ENCODE results near the gene CRTC1.
"Not testable (repeated sequence)": the region's sequence is repeated elsewhere in the genome, so short reads cannot be mapped to it uniquely, and the experiment has no call there.

The CRTC1 gene

DNA sequence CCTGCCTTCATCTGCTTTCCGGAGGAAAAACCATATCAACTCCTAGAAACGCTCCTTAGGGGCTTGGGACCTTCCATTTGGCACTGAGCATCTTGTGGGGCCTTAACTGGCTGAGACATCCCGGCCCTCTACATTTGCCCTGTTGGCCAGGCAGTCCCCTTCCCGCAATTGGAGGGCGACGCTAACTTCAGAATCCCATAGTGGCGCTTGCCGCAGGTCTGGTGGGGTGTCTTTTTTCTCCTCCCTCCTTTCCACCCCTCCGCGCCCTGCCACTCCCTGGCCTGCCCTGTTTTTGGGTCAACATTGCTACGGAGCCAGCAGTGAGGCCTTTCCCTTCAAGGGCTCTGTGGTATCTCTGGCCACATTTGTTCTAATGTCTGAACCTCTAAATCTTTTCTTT is 13.6 kb upstream of the CRTC1 start:
- no peak for DNase-seq

DNA sequence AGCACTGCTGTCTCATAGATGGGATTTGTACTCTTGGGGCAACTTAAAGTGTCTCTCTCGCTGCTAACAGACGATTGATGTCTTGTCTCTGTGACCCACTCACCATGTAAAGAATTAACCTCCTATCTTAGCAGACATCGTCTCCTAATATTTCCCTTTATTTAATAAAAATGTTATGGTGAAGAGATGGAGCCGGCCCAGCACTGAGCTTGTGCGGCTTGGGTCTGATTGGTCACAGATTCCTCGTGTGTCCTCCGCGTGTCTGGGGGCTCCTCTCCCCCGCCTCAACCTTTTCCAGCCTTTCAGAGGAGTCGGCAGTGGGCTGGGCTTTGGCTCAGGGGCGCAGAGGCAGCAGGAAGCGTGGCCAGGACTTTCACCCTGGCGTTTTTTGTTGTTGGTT is 13.2 kb upstream of the CRTC1 start:
- peak; percentile 39 for DNase-seq

DNA sequence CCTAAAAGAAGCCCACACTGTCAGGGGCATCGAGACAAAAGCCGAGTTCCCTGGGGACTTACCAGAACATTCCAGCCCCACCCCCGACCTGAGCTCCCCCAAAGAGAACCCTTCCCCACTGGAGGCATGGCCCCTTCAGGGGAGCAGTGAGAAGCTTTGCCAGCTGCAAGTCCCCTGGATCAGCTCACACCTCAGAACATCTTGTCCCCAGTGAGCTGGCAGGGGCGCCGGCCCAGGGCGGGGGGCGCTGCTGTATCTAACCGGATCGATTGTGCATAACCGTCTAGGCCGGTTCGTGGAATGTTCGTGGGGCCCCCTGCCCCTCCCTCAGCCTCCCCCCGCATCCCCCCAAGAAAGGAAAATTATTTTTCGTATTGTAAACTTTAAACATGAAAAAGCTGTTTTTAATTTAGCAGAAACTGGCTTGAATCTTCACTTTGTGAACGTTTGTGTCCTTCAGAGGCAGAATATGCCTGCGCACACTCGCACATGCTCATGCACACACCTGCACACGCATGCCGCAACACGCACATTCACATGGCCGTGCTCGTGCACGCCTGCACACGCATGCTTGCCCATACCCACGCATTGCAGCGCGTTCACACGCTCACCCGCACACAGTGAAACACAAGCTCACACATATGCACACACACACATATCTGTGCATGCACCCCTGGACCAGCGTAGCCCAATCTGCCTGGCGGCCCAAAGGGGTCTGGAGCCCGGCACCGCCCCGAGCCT is 12.0 kb upstream of the CRTC1 start:
- peak; percentile 35 for DNase-seq

DNA sequence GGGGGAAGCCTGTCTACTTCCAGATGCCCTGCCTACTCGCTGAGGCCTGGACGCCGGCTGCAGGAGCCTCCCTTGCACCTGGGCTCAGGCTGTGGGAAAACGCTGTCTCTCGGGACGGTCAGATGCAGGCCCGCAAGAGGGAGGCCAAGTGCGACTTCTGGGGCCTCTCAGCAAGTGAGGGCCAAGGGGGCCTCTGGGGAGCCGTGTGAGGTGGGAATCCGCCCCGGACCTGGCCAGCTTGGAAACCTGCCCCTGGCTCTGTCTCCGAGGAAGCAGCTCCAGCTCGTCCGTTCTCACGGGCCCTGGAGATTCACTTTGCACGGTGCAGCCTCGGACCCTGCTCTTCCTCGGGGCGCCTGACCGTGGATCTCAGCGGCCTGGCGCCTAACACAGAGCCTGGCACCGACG is 11.4 kb upstream of the CRTC1 start:
- DNase-seq: no peak

DNA sequence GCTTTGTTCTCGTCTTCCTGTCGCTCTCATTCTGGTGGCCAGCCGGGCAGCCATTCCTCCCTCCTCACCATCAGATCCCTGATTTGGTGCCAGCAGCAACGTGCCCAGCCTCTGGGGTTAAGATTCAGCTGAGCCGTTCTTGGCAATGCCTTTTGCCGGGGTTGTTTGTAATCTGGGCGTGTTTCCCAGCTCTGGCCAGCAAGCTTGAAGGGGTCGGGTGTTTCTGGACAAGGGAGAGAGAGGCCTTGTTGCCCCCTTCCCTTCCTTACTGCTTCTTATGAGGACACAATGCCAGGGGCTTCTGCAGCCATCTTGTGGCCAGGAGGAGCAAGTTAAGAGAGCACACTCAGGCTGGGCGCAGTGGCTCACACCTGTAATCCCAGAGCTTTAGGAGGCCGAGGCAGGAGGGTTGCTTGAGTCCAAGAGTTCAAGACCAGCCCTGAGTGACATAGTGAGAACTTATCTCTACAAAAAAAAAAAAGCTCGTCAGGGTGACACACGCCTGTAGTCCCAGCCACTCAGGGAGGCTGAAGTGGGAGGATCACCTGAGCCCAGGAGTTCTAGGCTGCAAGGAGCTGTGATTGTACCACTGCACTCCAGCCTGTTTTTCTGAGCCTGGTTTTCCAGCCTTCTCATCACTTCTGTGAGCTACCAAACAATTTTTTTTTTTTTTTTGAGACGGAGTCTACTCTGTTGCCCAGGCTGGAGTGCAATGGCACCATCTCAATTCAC is 10.7 kb upstream of the CRTC1 start:
- no peak for DNase-seq

DNA sequence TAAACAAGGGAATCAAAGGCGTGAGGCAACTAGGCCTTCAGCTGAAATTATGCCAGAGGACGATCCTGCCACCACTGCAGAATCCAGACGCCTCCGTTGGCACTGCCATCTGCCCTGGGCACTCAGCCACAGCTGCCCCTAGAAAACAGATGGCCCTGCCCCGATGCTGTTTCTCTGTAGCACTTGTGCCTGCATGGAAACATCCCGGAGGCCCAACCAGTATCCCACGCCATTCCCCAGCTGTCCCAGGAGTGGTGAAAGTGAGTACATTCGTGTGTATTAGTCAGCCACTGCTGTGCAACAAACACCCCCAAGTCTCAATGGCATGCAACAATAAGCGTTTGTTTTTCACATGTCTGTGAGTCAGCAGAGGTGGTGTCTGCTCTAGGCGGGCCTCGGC is 8.9 kb upstream of the CRTC1 start:
- DNase-seq: no peak

DNA sequence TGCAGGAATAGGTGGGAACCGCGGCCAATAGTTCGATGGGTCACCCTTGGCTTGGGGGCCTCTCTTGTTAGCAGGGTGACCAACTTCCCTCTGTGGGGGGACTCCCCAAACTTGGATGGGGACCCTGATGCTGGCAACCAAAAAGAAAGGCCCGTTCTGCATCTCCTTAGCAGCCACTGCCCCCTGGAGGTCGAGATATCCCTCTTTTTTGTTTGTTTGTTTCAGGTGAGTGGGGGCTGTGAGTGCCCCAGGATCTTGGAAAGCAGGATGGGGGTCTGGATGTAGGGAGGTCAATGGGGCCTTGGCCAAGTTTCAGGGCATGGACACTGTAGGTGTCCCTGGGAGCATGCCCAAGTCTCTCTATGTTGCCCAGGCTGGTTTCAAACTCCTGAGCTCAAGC is 7.7 kb upstream of the CRTC1 start:
- no peak for DNase-seq

DNA sequence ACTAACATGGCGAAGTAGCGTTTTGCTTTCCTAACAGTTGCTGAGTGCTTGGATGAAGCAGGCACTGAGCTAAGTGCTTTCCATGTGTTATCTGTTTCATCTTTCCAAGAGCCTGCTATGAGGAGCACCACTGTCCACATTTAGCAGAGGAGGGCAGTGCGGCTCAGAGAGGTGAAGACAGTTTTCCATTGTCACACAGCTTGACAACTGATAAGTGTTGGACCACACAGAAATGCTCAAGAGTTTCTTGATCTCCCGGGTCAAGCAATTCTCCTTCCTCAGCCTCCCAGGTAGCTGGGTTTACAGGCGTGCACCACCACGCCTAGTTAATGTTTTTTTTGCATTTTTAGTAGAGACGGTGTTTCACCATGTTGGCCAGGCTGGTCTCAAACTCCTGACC is 6.8 kb upstream of the CRTC1 start:
- DNase-seq: no peak

DNA sequence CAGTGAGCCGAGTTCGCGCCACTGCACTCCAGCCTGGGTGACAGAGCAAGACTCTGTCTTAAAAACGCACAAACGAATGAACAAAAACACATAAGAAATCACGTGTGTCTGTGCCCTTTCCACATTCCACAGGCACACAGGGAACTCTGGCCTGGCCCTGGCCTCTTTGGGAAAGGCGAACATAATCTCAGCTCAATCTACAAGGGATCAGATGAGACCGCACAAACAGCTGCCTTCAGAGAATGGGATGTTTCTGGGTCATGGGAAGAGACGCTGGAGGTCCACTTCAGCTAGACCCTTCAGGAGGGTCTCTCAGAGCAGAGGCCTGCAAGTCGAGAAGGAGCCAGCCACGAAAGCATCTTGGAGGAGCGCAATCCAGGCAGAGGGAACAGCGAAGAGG is 6.3 kb upstream of the CRTC1 start:
- DNase-seq: peak; percentile 29

DNA sequence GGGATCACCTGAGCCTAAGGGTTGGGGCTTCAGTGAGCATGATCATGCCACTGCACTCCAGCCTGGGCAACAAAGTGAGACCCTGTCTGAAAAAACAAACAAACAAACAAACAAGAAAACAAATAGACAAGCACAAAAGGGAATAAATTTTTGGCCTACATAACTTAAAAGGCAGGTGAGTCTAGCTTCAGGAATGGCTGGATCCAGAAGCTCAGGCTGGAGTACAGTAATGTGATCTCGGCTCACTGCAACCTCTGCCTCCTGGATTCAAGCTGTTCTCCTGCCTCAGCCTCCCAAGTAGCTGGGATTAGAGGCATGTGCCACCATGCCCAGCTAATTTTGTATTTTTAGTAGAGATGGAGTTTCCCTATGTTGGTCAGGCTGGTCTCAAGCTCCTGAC is 3.3 kb upstream of the CRTC1 start:
- DNase-seq: not testable (repeated sequence)

DNA sequence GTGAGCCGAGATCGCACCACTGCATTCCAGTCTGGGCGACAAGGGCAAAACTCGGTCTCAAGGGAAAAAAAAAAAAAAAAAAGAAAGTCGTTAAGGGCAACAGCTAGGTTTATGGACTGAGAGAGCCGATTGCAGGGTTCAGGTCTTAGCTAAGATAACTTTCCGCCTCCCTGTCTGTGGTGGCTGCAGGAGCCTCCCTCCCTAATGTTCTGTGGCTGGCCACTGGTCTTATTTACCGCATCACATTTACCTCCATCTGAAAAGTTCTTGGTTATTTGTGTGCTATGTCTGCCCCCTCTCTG is 722 bp upstream of the CRTC1 start:
- no peak for DNase-seq

DNA sequence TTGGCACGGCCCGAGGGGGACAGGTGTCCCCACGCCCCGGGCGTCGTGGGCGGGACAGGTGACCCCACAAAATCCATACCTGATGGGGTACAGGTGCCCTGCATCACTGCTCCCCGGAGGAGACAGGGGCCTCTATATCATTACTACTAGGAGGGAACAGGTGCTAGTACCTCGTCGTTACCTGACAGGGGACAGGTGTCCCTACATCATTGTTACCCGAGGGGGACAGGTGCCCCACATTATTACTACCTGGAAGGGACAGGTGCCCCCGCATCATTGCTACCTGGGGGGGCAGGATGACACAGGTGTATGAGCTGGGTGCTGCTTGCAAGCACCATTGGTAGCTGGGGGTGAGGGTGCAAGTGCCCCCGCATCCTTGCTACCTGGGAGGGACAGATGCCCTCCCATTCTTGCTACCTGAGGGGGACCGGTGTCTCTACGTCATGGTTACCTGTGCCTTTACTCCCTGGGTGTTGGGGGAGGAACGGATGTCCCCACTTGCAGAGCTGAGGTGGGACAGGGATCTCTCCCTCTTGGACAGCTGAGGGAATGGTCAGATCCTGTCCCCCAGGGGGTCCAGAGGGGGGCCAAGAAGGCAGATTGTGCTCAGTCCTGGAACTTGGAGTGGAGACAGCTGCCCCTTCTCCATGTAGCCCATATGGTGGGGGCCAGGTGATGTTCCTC is 620 bp downstream of the CRTC1 start:
- no peak for DNase-seq

DNA sequence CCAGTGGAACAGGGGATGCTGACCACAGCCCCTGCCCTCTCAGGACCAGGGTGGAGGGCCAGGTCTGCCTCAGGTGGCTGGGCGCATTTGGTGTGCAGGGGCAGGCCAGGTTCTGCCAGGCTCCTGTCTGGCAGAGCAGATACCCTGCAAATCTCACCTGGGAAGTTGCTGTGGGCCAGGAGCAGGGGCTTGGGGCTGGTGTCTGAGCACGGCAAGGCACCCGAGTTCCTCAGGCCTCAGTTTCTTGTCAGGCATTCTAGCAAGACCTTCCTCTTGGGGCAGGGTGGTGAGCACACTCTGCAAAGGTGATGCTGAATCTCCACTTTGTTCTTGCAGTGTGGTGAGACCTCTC is 1.1 kb downstream of the CRTC1 start:
- no peak for DNase-seq

DNA sequence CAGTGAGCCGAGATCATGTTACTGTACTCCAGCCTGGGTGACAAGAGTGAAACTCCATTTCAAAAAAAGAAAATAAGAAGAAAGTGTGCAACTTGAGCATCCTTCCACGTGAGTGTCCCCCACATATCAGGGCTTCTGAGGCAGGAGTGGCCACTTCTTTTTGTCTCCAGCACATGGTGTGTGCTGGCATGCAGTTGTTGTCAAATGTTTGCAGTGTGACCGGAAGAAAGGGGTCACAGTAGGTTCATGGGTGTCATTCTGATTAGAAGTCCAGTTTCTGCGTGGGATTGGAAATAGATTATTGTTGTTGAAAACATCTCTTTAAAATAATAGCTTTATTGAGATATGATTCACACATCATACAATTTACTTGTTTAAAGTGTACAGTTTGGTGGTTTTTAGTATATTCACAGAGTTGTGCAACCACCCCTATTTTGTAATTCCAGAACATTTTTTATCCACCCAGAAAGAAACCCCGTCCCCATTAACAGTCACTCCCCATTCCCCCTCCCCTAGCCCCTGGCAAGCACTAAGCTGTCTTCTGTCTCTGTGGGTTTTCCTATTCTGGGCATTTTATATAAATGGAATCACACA is 2.2 kb downstream of the CRTC1 start:
- no peak for DNase-seq

DNA sequence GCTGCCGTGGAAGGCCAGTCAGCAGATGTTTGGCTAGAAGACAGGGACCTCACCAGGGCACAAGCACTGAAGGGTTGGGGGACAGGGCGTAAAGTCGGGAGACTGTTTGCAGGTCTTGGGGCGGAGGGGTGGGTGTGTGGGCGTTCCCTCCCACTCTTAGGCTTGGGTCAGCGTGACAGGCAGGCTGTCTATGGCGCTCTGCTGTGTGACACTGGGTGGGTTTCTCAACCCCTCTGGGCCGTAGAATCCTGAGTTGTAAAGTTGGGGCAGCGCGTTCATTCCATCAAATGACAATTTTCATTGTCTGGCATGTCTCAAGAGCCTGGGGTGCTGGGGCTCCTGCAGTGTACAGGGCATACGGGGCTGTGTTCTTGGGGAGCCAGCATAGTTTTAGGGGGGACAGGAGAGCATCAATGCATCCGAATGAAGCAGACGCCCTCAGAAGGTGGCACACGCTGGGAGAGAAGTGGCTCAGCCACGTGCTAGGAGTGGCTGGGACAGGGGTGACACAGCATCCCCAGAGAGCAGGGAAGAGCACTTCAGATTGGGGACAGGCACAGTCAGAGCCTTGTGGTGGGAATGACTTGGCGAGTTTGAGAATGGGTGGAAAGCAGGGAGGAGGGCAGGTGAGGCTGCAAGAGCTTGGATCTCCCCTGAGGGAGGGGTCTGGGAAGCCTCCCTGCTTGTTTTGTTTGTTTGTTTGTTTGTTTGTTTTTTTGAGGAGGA is 4.4 kb downstream of the CRTC1 start:
- no peak for DNase-seq

DNA sequence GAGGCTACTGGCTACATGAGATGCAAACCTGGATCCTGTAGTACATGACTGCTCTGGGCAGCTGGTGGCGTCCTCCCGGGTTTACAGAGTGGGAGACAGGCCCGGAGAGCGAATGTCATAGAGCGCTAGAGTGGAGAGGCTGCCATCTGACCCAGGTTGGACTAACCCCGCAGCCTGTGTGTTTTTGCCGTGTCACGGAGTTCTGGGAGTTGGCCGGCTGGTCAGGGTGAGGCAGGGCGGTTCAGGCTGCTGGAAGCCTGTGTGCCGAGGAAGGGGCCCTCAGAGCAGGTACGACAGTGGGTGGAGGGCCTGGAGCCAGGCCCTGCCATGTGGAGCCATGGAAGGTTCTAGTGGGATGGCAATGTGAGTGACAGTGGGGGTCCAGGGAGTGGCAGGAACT is 12.5 kb downstream of the CRTC1 start:
- no peak for DNase-seq

DNA sequence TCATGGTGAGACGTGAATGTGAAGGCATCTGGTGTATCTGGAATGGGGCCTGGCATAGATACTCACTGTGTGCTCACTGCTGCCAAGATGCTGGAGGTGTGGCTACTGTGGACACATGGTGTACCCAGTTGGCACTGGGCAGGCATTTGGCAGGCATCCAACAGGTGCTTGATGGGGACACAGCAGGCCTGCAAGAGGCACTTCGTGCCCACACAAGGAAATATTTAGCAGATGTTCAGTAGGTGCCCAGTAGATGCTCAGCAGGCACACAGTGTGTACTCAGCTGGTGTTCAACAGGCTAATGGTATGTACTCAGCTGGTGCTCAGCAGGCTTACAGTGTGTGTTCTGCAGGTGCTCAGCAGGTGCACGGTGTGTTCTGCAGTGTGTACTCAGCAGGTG is 14.2 kb downstream of the CRTC1 start:
- no peak for DNase-seq

DNA sequence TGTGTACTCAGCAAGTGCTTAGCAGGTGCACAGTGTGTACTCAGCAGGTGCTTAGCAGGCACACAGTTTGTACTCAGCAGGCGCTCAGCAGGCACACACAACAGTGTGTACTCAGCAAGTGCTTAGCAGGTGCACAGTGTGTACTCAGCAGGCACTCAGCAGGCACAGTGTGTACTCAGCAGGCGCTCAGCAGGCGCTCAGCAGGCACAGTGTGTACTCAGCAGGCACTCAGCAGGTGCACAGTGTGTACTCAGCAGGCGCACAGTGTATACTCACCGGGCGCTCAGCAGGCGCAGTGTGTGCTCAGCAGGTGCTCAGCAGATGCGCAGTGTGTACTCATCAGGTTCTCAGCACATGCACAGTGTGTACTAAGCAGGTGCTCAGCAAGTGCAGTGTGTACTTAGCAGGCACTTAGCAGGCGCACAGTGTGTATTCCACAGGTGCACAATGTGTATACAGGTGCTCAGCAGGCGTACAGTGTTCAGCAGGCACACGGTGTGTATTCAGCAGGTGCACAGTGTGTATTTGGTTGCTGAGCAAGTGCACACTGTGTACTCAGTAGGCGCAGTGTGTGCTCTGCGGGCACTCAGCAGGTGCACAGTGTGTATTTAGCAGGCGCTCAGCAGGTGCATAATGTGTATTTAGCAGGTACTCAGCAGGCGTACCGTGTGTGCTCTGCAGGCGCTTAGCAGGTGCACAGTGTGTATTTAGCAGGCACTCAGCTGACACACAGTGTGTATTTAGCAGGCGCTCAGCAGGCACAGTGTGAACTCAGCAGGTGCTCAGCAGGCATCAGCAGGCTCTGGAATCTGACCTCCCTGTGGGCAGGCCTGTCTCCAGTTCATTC is 15.1 kb downstream of the CRTC1 start:
- DNase-seq: no peak

DNA sequence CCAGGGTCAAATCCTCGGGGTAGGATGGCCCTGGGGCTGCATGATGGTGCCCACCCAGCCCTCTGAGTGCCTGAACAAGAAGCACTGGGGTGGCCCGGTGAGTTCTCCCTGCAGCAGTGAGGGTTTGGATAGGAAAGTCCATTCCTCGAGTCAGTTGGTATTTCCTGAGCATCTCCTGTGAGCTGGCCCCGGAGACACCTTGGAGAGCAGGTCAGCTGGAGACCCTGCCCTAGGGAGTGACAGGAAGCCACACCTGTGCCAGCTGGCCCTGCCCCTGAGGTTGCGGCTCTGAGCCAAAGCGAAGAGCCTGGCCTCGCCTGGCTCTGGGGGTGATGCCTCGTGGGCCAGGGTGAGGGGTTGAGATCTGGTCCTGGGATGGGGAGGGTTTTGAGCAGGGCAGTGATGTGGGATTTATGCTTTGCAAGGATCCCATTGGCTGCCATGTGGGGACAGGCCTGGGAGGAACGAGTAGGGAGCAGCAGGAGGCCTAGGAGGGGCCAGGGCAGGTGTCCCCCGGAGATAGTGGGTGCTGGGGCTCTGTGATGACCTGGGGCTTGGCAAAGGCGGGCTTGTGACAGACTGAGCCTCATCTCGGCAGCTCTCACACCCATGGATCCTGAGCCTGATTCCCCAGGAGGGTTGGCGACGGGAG is 16.0 kb downstream of the CRTC1 start:
- DNase-seq: no peak

DNA sequence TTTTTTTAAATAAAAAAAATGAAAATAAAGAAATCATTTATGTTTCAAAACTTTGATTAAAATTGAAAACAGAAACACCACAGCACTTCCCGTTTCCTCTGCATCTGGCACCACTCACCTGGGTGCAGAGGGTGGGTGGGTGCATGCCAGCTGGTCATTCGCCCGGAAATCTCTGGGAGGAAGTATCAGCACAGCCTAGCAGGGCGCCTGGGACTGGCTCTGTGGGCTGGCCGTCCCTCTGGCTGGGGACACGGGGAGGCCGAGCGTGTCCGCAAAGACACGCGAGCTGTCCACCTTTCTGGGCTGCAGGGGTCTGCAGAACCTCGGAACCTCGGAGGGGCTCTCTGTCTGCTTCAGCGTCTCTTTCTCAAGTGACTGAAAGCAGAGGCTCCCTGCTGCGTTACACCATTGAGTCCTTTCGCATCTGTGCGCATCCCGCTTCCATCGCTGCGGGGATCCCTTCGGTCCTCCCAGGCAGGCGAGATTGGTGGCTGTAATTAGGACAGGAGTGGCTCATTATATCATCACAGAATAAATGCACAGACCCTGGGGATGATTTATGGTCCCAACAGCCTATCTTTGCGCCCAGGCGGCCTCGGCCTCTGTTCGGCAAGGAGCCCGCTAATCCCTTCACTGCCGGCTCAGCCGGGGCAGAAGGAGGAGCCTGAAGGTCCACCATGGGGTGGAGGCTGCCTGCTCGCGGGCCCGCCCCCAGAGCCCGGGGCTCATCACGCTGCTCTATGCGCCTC is 17.2 kb downstream of the CRTC1 start:
- DNase-seq: peak; percentile 90

DNA sequence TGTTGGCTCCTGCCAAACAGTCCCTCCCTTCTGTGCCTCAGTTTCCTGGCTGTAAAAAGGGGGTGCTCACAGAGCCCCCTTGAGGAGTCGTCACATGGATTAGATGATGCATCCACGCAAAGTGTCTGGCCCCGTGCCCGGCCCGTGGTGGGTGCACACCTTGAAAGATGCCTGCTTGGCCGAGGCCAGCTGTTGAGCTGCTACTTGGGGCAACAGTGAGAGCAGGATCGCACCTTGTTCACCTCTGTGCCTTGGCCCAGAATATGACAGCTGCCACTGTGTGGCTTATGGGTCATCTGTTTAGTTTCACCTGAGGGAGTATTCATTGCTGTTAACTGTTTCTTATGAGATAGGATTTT is 17.7 kb downstream of the CRTC1 start:
- DNase-seq: no peak
